ENCODE results near the gene NAV2.
"Not testable (repeated sequence)": the region's sequence is repeated elsewhere in the genome, so short reads cannot be mapped to it uniquely, and the experiment has no call there.

The NAV2 gene

GRCh38 chr11:20066013-20066782 lies 353.6 kb downstream of the NAV2 start:
- DNase-seq (ENCODE audit: low read depth in 4 of 4, low spot score in 1 of 4), result no peak

- DNase-seq (ENCODE audit: low read depth in 4 of 4, low spot score in 1 of 4), result no peak
Observed at GRCh38 chr11:20066783-20067156, 354.1 kb downstream of the NAV2 start.

- no peak for DNase-seq (ENCODE audit: low read depth in 4 of 4, low spot score in 1 of 4)
Observed at GRCh38 chr11:20067665-20068064, 355.0 kb downstream of the NAV2 start.

GRCh38 chr11:20068691-20069090 lies 356.1 kb downstream of the NAV2 start:
- no peak for DNase-seq (ENCODE audit: low read depth in 4 of 4, low spot score in 1 of 4)

- DNase-seq (ENCODE audit: low read depth in 4 of 4, low spot score in 1 of 4), result no peak
Observed at GRCh38 chr11:20070459-20070858, 357.8 kb downstream of the NAV2 start.

GRCh38 chr11:20075627-20076026 lies 363.0 kb downstream of the NAV2 start:
- DNase-seq (ENCODE audit: low read depth in 4 of 4, low spot score in 1 of 4), result no peak

GRCh38 chr11:20078846-20079245 lies 366.2 kb downstream of the NAV2 start:
- DNase-seq (ENCODE audit: low read depth in 4 of 4, low spot score in 1 of 4), result no peak

GRCh38 chr11:20080032-20080685 lies 367.5 kb downstream of the NAV2 start:
- no peak for DNase-seq (ENCODE audit: low read depth in 4 of 4, low spot score in 1 of 4)

GRCh38 chr11:20081336-20081735 lies 368.7 kb downstream of the NAV2 start:
- no peak for DNase-seq (ENCODE audit: low read depth in 4 of 4, low spot score in 1 of 4)

- not testable (repeated sequence) for DNase-seq (ENCODE audit: low read depth in 4 of 4, low spot score in 1 of 4)
Observed at GRCh38 chr11:20083877-20084276, 371.2 kb downstream of the NAV2 start.

- DNase-seq (ENCODE audit: low read depth in 4 of 4, low spot score in 1 of 4), result no peak
Observed at GRCh38 chr11:20084921-20085814, 372.5 kb downstream of the NAV2 start.

GRCh38 chr11:20085918-20086317 lies 373.3 kb downstream of the NAV2 start:
- DNase-seq (ENCODE audit: low read depth in 4 of 4, low spot score in 1 of 4), result no peak

GRCh38 chr11:20087118-20087521 lies 374.5 kb downstream of the NAV2 start:
- no peak for DNase-seq (ENCODE audit: low read depth in 4 of 4, low spot score in 1 of 4)

GRCh38 chr11:20088397-20089225 lies 376.0 kb downstream of the NAV2 start:
- DNase-seq (ENCODE audit: low read depth in 4 of 4, low spot score in 1 of 4), result no peak

GRCh38 chr11:20089367-20089766 lies 376.7 kb downstream of the NAV2 start:
- no peak for DNase-seq (ENCODE audit: low read depth in 4 of 4, low spot score in 1 of 4)

- no peak for DNase-seq (ENCODE audit: low read depth in 4 of 4, low spot score in 1 of 4)
Observed at GRCh38 chr11:20089796-20090653, 377.4 kb downstream of the NAV2 start.

- no peak for DNase-seq (ENCODE audit: low read depth in 4 of 4, low spot score in 1 of 4)
Observed at GRCh38 chr11:20090654-20091374, 378.2 kb downstream of the NAV2 start.

GRCh38 chr11:20093775-20094174 lies 381.1 kb downstream of the NAV2 start:
- no peak for DNase-seq (ENCODE audit: low read depth in 4 of 4, low spot score in 1 of 4)

GRCh38 chr11:20095189-20095588 lies 382.6 kb downstream of the NAV2 start:
- no peak for DNase-seq (ENCODE audit: low read depth in 4 of 4, low spot score in 1 of 4)

Measured in stimulated activated CD4-positive, alpha-beta T cell treated with anti-CD3 and anti-CD28 coated beads, Interleukin-1b, Interleukin-23, amount 100 ng/mL, for 24 hours (primary cell).